ENCODE measurements around the gene IGF1. TPM values are rescaled to one million over a fixed set of nuclear protein-coding genes. Genes with fewer than 3 reads are reported as not detected.
A peak's percentile ranks its signal among the peaks of the same experiment; 100 is the strongest.
"Not testable (repeated sequence)": the region's sequence is repeated elsewhere in the genome, so short reads cannot be mapped to it uniquely, and the experiment has no call there.

IGF1 gene
- total RNA-seq, 2 experiments from 2014 or later, result 0.90 to 1.2 TPM

GRCh38 chr12:102371165-102371564 is 109.2 kb downstream of the IGF1 start:
- ATAC-seq, result peak; percentile 86
- ChIA-PET POLR2A (no interaction called here), CTCF (no interaction called here)
- DNase-seq, result peak; percentile 31
- H3K36me3 Mint-ChIP-seq (ENCODE audit: low read depth), result no peaks in the 10 kb centered on the region
- TF ChIP-seq CTCF (IDR thresholded peaks at IDR 0.05), result no peak
- H3K4me1 Mint-ChIP-seq (ENCODE audit: low read depth), result peaks cover 5% of the 10 kb centered on the region
- H3K27me3 Mint-ChIP-seq, result peaks cover 3% of the 10 kb centered on the region
- intact Hi-C loops (cut with micrococcal nuclease), result loop anchor here (10.0 kb wide), 1 partner anchor 114 kb away; the partner anchor contains the start of gene IGF1
- peaks cover 12% of the 10 kb centered on the region for H3K9me3 Mint-ChIP-seq
- no peak overlapping the region for H3K27ac Mint-ChIP-seq
- H3K4me3 Mint-ChIP-seq, result no peak overlapping the region

GRCh38 chr12:102369876-102370275 is 110.5 kb downstream of the IGF1 start:
- peaks cover 12% of the 10 kb centered on the region for H3K9me3 Mint-ChIP-seq
- CTCF ChIA-PET, result no interaction called here
- no peak overlapping the region for H3K27ac Mint-ChIP-seq
- H3K27me3 Mint-ChIP-seq, result peaks cover 3% of the 10 kb centered on the region
- intact Hi-C loops (cut with micrococcal nuclease), result loop anchor here (10.0 kb wide), 1 partner anchor 115 kb away; the partner anchor contains the start of gene IGF1
- H3K36me3 Mint-ChIP-seq (ENCODE audit: low read depth), result no peaks in the 10 kb centered on the region
- POLR2A ChIA-PET, result no interaction called here
- no peak overlapping the region for H3K4me3 Mint-ChIP-seq
- no peak for TF ChIP-seq CTCF (IDR thresholded peaks at IDR 0.05)
- H3K4me1 Mint-ChIP-seq (ENCODE audit: low read depth), result peaks cover 5% of the 10 kb centered on the region
- DNase-seq (no peak), ATAC-seq (no peak)

- intact Hi-C loops (cut with micrococcal nuclease), result no loop called here
- DNase-seq (no peak), ATAC-seq (no peak)
- no peak for TF ChIP-seq CTCF (IDR thresholded peaks at IDR 0.05)
- Mint-ChIP-seq H3K36me3 (ENCODE audit: low read depth) (no peaks in the 10 kb centered on the region), H3K4me3 (no peak overlapping the region), H3K4me1 (ENCODE audit: low read depth) (no peaks in the 10 kb centered on the region), H3K27me3 (peaks cover 8% of the 10 kb centered on the region), H3K27ac (no peak overlapping the region), H3K9me3 (peaks cover 12% of the 10 kb centered on the region)
- CTCF ChIA-PET, result no interaction called here
- POLR2A ChIA-PET, result no interaction called here
These were observed 115.0 kb downstream of the IGF1 start for GRCh38 chr12:102365365-102365764.

- TF ChIP-seq CTCF (IDR thresholded peaks at IDR 0.05), result no peak
- Mint-ChIP-seq H3K27me3 (peaks cover 12% of the 10 kb centered on the region), H3K36me3 (ENCODE audit: low read depth) (no peaks in the 10 kb centered on the region), H3K27ac (no peak overlapping the region), H3K4me1 (ENCODE audit: low read depth) (no peaks in the 10 kb centered on the region), H3K4me3 (no peak overlapping the region), H3K9me3 (peaks cover 12% of the 10 kb centered on the region)
- DNase-seq (no peak), ATAC-seq (no peak)
- POLR2A ChIA-PET, result no interaction called here
- intact Hi-C loops (cut with micrococcal nuclease), result no loop called here
- CTCF ChIA-PET, result interaction anchor here (1.1 kb wide), 1 partner anchor 13 kb away, joined by 4 read pairs; no protein-coding TSS in a partner anchor
These were observed 115.7 kb downstream of the IGF1 start for GRCh38 chr12:102364709-102365108.

- Mint-ChIP-seq H3K9me3 (peaks cover 6% of the 10 kb centered on the region), H3K36me3 (ENCODE audit: low read depth) (no peaks in the 10 kb centered on the region), H3K27ac (no peak overlapping the region), H3K4me1 (ENCODE audit: low read depth) (no peaks in the 10 kb centered on the region), H3K27me3 (peaks cover 8% of the 10 kb centered on the region), H3K4me3 (no peak overlapping the region)
- intact Hi-C loops (cut with micrococcal nuclease), result no loop called here
- POLR2A ChIA-PET, result no interaction called here
- ATAC-seq (no peak), DNase-seq (no peak)
- TF ChIP-seq CTCF (IDR thresholded peaks at IDR 0.05), result no peak
- CTCF ChIA-PET, result no interaction called here
These were observed 123.7 kb downstream of the IGF1 start for GRCh38 chr12:102356690-102357089.

GRCh38 chr12:102354281-102354680 is 126.1 kb downstream of the IGF1 start:
- H3K4me1 Mint-ChIP-seq (ENCODE audit: low read depth); ATAC-seq; H3K36me3 Mint-ChIP-seq (ENCODE audit: low read depth); H3K9me3 Mint-ChIP-seq; intact Hi-C loops (cut with micrococcal nuclease); CTCF ChIA-PET; H3K27ac Mint-ChIP-seq; POLR2A ChIA-PET; H3K4me3 Mint-ChIP-seq; H3K27me3 Mint-ChIP-seq; DNase-seq: not testable (repeated sequence)

Data from activated CD8-positive, alpha-beta T cell treated with anti-CD3 and anti-CD28 coated beads for 36 hours (primary cell).